Esophagus muscularis mucosa (tissue), 4 donors: Measurements from ENCODE around the gene GRB7. TPM values are rescaled to one million over a fixed set of nuclear protein-coding genes. Genes with fewer than 3 reads are reported as not detected.

Source experiments
- DNase-seq: peaks from one replicate; pipeline ENCODE4 v3.0.0-alpha.2; 2017; ENCODE audit errors: extremely low spot score
- H3K27ac ChIP-seq, 4 donors: fragments of 200-600 bp; sonication (generic); replicated peaks in 1 of 4; 1 replicate in 3 of 4; 2 replicates in 1 of 4; pipeline ENCODE4 v1.5.1; 2016 to 2019; ENCODE audit warnings: mild to moderate bottlenecking in 1 of 4
- H3K27me3 ChIP-seq, 4 donors: fragments of 200-600 bp; sonication (generic); one replicate each; pipeline versions ENCODE4 v1.5.1 to v1.6.0; 2016 to 2019
- H3K36me3 ChIP-seq, 4 donors: fragments of 200-600 bp; sonication (generic); one replicate each; pipeline ENCODE4 v1.5.1; 2016 to 2019
- H3K4me1 ChIP-seq, 4 donors: fragments of 200-600 bp; sonication (generic); one replicate each; pipeline ENCODE4 v1.5.1; 2016 to 2019
- H3K4me3 ChIP-seq, 4 donors: fragments of 200-600 bp; sonication (generic); 1 replicate in 2 of 4; 2 replicates in 2 of 4; pipeline ENCODE4 v1.5.1; 2016 to 2019; ENCODE audit warnings: mild to moderate bottlenecking in 4 of 4, moderate library complexity in 1 of 4
- H3K9me3 ChIP-seq, 4 donors: fragments of 200-600 bp; sonication (generic); 1 replicate in 3 of 4; 2 replicates in 1 of 4; pipeline ENCODE4 v1.5.1; 2016 to 2019
- EP300 ChIP-seq: sonication (generic); formaldehyde crosslinking; IDR thresholded peaks from one replicate; pipeline ENCODE4 v1.6.1; 2017; ENCODE audit warnings: antibody characterized with exemption
- POLR2A ChIP-seq: fragments of 450-650 bp; IDR thresholded peaks from one replicate; pipeline ENCODE4 v1.6.1; 2017; ENCODE audit warnings: antibody characterized with exemption, moderate library complexity, mild to moderate bottlenecking, low read depth
- POLR2AphosphoS5 ChIP-seq, 2 donors: sonication (generic); formaldehyde crosslinking; IDR thresholded peaks; one replicate each; pipeline ENCODE4 v1.6.1; 2017; ENCODE audit warnings: antibody characterized with exemption in 2 of 2
- WGBS: methylation state at CpG from one replicate; pipeline ENCODE4 v1.1.5; 2018; 5-methylcytosine and 5-hydroxymethylcytosine counted together
- intact Hi-C: fragments of 100-400 bp; cut with DNase I; formaldehyde crosslinking; loops from one replicate; pipeline ENCODE4 v1.15.1; 2023
- total RNA-seq, 4 donors: library from RNA; depleted of rRNA; stranded (reverse); fragments of >200 nt; gene quantifications; one replicate each; pipeline versions ENCODE4 v1.1.0 to v1.2.1, GENCODE V29; 2016
- TF ChIP-seq, protein P1 (sequence below), 3 experiments: fragments of 200-600 bp in 2 of 3; fragments of 450-650 bp in 1 of 3; sonication (generic) in 2 of 3; IDR thresholded peaks; one replicate each; pipeline ENCODE4 v1.5.1; 2017 to 2019; ENCODE audit warnings: antibody characterized with exemption in 3 of 3, mild to moderate bottlenecking in 2 of 3, moderate library complexity in 1 of 3

GRB7 gene
- total RNA-seq, result under 1 TPM; 0.23 to 0.83 (median 0.55) TPM

DNA sequence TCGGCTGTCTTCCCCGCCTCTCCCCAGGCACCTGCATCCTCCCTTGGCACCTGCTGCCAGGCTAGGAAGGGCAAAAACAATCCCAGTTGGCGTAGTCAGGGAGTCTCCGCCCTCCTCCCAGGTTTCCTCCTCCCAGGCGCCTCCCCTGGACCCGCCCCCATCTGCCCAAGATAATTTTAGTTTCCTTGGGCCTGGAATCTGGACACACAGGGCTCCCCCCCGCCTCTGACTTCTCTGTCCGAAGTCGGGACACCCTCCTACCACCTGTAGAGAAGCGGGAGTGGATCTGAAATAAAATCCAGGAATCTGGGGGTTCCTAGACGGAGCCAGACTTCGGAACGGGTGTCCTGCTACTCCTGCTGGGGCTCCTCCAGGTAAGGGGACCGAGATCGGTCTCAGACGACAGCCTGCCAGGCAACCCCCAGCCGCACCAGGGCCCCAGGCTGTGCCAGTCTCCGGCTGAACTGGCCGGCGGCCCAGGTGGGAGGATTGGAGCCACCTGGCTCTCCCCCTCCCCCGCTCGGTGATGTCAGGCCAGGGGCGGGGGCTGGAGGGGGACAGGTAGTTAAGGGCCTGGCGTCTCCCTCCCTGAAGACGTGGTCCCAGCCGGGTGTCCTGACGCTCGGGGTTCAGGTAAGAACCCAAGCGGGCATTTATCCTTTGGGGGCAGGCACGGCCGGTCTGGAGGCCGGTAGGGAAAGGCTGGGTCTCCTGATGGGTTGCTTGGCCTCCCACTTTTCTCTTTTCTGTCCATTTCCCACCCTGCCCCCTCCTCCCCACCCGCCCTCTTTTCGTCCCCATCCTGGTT is at the start of gene GRB7:
Gene GRB7, plus strand, starts transcription at position 179 of the 808 bp plus-strand sequence. CDS start 4,364 bp downstream, outside the sequence.
- 18% methylated on average over 21 of the region's 34 CpGs for WGBS
- DNase-seq, result no peak
- TF ChIP-seq POLR2A, result no peak
- TF ChIP-seq, protein P1, sequence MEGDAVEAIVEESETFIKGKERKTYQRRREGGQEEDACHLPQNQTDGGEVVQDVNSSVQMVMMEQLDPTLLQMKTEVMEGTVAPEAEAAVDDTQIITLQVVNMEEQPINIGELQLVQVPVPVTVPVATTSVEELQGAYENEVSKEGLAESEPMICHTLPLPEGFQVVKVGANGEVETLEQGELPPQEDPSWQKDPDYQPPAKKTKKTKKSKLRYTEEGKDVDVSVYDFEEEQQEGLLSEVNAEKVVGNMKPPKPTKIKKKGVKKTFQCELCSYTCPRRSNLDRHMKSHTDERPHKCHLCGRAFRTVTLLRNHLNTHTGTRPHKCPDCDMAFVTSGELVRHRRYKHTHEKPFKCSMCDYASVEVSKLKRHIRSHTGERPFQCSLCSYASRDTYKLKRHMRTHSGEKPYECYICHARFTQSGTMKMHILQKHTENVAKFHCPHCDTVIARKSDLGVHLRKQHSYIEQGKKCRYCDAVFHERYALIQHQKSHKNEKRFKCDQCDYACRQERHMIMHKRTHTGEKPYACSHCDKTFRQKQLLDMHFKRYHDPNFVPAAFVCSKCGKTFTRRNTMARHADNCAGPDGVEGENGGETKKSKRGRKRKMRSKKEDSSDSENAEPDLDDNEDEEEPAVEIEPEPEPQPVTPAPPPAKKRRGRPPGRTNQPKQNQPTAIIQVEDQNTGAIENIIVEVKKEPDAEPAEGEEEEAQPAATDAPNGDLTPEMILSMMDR (IDR thresholded peaks at IDR 0.05), result no peak
- TF ChIP-seq POLR2AphosphoS5 (IDR thresholded peaks at IDR 0.05), result no peak
- TF ChIP-seq EP300, result no peak
- intact Hi-C loops, result no loop called here
- H3K4me3 ChIP-seq, result peak within 1 kb of the TSS; percentile 34 to 52 (median 38)
- H3K9me3 ChIP-seq, result no peaks in the 10 kb centered on the region
- peaks cover 10 to 81% (median 39%) of the 10 kb centered on the region in 4 donors for H3K27me3 ChIP-seq
- no peaks in the 10 kb centered on the region for H3K36me3 ChIP-seq
- no peak within 1 kb of the TSS for H3K27ac ChIP-seq
- peaks cover 29 to 34% (median 33%) of the 10 kb centered on the region in 4 donors for H3K4me1 ChIP-seq

DNA sequence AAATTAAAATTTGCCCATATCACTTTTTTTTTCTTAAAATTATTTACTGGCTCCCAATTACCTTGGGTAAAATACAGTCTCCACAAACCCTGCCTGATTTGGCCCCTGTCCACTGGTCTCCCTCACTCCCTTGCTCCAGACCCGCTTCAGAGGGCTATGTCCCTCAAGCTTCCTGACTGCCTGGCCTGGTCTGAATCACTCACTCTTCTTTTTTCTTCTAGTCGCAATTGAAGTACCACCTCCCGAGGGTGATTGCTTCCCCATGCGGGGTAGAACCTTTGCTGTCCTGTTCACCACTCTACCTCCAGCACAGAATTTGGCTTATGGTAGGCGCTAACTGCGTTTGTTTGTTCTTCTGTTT is 49.3 kb upstream of the GRB7 start:
- no peaks in the 10 kb centered on the region for H3K27me3 ChIP-seq
- no peaks in the 10 kb centered on the region for H3K9me3 ChIP-seq
- peaks cover 0 to 21% (median 17%) of the 10 kb centered on the region in 4 donors for H3K36me3 ChIP-seq
- H3K27ac ChIP-seq, result peak overlapping the region; percentile 83 to 91 (median 86)
- H3K4me3 ChIP-seq, result peak overlapping the region; percentile 68 to 81 (median 72)
- DNase-seq, result no peak
- 18% methylated on average over 6 of the region's 6 CpGs for whole genome bisulfite sequencing
- TF ChIP-seq POLR2AphosphoS5 (IDR thresholded peaks at IDR 0.05) (no peak), POLR2A (no peak)
- TF ChIP-seq, protein P1 (IDR thresholded peaks at IDR 0.05), result no peak
- intact Hi-C loops, result loop anchor here (5.0 kb wide), 1 partner anchor 39 kb away; no protein-coding TSS in a partner anchor
- H3K4me1 ChIP-seq, result peaks cover 11 to 22% (median 17%) of the 10 kb centered on the region in 4 donors

DNA sequence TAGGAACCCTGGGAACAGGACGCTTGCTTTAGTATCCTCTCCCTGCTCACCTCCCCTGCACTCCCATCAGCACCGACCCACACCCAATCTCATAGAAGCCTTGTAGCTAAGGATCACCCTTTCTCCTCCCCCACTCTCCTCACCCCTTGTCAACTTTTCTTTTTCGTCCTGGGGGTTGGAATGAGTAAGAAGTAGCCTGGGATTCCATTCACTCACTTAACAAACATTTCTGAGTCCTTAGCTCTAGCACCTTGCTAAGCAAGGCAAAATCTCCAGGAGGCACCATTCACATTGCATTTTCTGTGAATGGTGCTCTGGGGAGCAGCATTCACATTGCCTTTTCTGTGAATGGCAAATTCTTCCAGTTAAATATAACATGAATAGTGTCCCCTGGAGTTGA is 48.8 kb upstream of the GRB7 start:
- TF ChIP-seq EP300 (no peak), POLR2AphosphoS5 (IDR thresholded peaks at IDR 0.05) (no peak), POLR2A (no peak)
- TF ChIP-seq, protein P1 (IDR thresholded peaks at IDR 0.05), result no peak
- Histone ChIP-seq H3K4me3 (peak overlapping the region in 2 of 4 donors; percentile 68 to 81), H3K27me3 (no peaks in the 10 kb centered on the region), H3K27ac (no peak overlapping the region), H3K4me1 (peaks cover 11 to 22% (median 17%) of the 10 kb centered on the region in 4 donors), H3K36me3 (peaks cover 0 to 17% (median 14%) of the 10 kb centered on the region in 4 donors), H3K9me3 (no peaks in the 10 kb centered on the region)
- intact Hi-C loops, result loop anchor here (5.0 kb wide), 1 partner anchor 38 kb away; no protein-coding TSS in a partner anchor
- DNase-seq, result no peak
- 42% methylated on average over 3 of the region's 3 CpGs for WGBS

DNA sequence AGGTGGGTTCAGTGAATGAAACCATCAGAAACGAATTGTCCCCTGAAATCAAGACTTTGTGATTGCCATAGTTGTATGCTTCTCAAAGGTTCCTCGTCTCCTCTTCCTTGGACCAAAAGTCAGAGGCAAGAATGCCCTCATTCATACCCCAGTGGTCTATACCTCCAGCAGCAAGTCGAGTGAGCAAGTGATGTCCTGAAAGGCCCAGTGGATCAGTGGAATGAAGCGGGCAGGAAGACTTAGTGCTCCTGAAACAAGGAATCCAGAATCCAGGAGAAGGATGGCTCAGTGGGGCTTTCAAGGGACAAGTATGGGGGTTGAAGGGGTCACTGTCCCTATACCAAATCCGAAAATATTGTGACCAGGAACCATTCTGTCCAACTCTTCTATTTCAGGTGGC is 43.1 kb upstream of the GRB7 start:
- Histone ChIP-seq H3K27ac (no peak overlapping the region), H3K4me3 (no peak overlapping the region), H3K27me3 (no peaks in the 10 kb centered on the region), H3K4me1 (peaks cover 4 to 6% (median 6%) of the 10 kb centered on the region in 4 donors), H3K36me3 (peaks cover 0 to 6% (median 0%) of the 10 kb centered on the region in 4 donors), H3K9me3 (no peaks in the 10 kb centered on the region)
- 89% methylated on average over 5 of the region's 5 CpGs for WGBS
- intact Hi-C loops, result no loop called here
- no peak for DNase-seq
- TF ChIP-seq, protein P1 (IDR thresholded peaks at IDR 0.05), result no peak
- TF ChIP-seq POLR2AphosphoS5 (IDR thresholded peaks at IDR 0.05), result no peak
- TF ChIP-seq EP300, result no peak
- TF ChIP-seq POLR2A, result no peak
